ENCODE measurements around the gene ELF4.
A peak's percentile ranks its signal among the peaks of the same experiment; 100 is the strongest.

The ELF4 gene

GRCh38 chrX:130110379-130111219, at the start of gene ELF4:
Gene ELF4 (minus strand): TSS chrX:130110497. CDS start chrX:130081330, 29,167 bp downstream.
- ChIA-PET POLR2A (interaction anchor here (1.2 kb wide), 1 partner anchor 10 kb away, joined by 3 read pairs; no protein-coding TSS in a partner anchor), CTCF (interaction anchor here (1.9 to 2.8 kb wide), 2 partner anchors 9 to 10 kb away, joined by 15 to 20 read pairs; no protein-coding TSS in a partner anchor)
- H3K4me3 ChIP-seq (ENCODE audit: low read depth, low read length), result peak within 1 kb of the TSS; percentile 63
- TF ChIP-seq, protein P1, sequence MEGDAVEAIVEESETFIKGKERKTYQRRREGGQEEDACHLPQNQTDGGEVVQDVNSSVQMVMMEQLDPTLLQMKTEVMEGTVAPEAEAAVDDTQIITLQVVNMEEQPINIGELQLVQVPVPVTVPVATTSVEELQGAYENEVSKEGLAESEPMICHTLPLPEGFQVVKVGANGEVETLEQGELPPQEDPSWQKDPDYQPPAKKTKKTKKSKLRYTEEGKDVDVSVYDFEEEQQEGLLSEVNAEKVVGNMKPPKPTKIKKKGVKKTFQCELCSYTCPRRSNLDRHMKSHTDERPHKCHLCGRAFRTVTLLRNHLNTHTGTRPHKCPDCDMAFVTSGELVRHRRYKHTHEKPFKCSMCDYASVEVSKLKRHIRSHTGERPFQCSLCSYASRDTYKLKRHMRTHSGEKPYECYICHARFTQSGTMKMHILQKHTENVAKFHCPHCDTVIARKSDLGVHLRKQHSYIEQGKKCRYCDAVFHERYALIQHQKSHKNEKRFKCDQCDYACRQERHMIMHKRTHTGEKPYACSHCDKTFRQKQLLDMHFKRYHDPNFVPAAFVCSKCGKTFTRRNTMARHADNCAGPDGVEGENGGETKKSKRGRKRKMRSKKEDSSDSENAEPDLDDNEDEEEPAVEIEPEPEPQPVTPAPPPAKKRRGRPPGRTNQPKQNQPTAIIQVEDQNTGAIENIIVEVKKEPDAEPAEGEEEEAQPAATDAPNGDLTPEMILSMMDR (IDR thresholded peaks at IDR 0.05; ENCODE audit: insufficient read depth, low read length, missing control alignments), result no peak
- no peak for DNase-seq (ENCODE audit: low read depth, low spot score)

DNA sequence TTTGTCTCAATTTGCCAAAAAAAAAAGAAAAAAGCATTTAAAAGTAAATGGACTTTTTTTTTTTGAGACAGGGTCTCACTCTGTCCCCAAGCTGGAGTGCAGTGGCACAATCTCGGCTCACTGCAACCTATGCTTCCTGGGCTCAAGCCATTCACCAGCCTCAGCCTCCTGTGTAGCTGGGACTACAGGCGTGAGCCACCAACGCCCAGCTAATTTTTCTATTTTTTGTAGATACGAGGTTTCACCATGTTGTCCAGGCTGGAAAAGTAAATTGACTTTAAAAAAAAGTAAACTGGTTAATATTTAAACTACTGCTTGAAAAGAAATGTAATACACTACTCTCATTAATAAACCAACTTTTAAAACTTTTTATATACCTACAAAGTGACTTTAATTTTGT, 49.5 kb upstream of the ELF4 start:
- H3K4me3 ChIP-seq (ENCODE audit: low read depth, low read length), result no peak overlapping the region
- no peak for DNase-seq (ENCODE audit: low read depth, low spot score)
- ChIA-PET POLR2A (interaction anchor here (0.7 kb wide), 1 partner anchor 47 kb away, joined by 3 read pairs; no protein-coding TSS in a partner anchor), CTCF (no interaction called here)
- TF ChIP-seq, protein P1 (IDR thresholded peaks at IDR 0.05; ENCODE audit: insufficient read depth, low read length, missing control alignments), result no peak

DNA sequence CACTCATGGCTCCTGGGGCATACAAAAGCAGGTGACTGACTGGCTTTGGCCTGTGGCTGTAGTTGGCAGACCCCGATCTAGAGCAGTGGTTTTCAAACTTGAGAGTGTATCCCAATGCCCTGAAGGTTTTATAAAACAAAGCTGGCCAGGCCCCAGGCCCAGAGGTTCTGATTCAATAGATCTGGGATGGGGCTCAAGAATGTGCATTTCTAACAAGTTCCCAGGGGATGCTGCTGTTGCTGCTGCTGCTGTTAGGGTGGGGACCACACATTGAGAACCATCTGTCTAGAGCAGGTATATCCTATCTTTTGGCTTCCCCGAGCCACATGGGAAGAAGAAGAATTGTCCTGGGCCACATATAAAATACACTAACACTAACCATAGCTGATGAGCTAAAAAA, 48.0 kb upstream of the ELF4 start:
- TF ChIP-seq, protein P1 (IDR thresholded peaks at IDR 0.05; ENCODE audit: insufficient read depth, low read length, missing control alignments), result no peak
- H3K4me3 ChIP-seq (ENCODE audit: low read depth, low read length), result no peak overlapping the region
- ChIA-PET POLR2A (no interaction called here), CTCF (no interaction called here)
- DNase-seq (ENCODE audit: low read depth, low spot score), result no peak

DNA sequence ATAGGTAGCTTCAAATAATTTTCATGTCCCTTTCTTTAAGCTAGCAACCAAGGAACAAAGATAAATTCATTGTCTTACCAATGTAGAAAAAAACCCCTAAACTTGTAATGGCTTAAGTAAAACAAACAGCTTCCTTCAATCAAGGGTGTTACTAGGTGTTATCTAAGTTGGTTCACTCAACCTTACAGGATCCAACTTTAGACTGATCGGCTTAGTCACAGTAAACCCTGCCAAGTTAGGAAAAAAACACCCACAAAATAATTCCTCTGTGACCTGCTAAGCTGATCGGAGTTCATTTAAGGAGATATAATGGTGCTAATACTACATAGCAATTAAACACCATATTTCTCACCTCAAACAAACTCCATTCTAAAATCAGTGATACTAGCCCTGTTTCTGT, 45.3 kb upstream of the ELF4 start:
- CTCF ChIA-PET, result interaction anchor here (1.5 kb wide), 1 partner anchor 8 kb away, joined by 4 read pairs; no protein-coding TSS in a partner anchor
- POLR2A ChIA-PET, result interaction anchor here (1.4 kb wide), 1 partner anchor 10 kb away, joined by 4 read pairs; the partner anchor contains the start of gene AIFM1

GRCh38 chrX:130147631-130148030, 37.3 kb upstream of the ELF4 start:
- TF ChIP-seq, protein P1 (IDR thresholded peaks at IDR 0.05; ENCODE audit: insufficient read depth, low read length, missing control alignments), result no peak
- ChIA-PET CTCF (interaction anchor here (1.4 kb wide), 1 partner anchor 9 kb away, joined by 4 read pairs; no protein-coding TSS in a partner anchor), POLR2A (no interaction called here)
- DNase-seq (ENCODE audit: low read depth, low spot score), result no peak
- no peak overlapping the region for H3K4me3 ChIP-seq (ENCODE audit: low read depth, low read length)

More for the DNA sequence above, 45.3 kb upstream of the ELF4 start:
- no peak overlapping the region for H3K4me3 ChIP-seq (ENCODE audit: low read depth, low read length)
- TF ChIP-seq, protein P1 (IDR thresholded peaks at IDR 0.05; ENCODE audit: insufficient read depth, low read length, missing control alignments), result no peak
- DNase-seq (ENCODE audit: low read depth, low spot score), result no peak

- no peak overlapping the region for H3K4me3 ChIP-seq (ENCODE audit: low read depth, low read length)
- TF ChIP-seq, protein P1 (IDR thresholded peaks at IDR 0.05; ENCODE audit: insufficient read depth, low read length, missing control alignments), result no peak
- POLR2A ChIA-PET, result no interaction called here
- DNase-seq (ENCODE audit: low read depth, low spot score), result no peak
- CTCF ChIA-PET, result interaction anchor here (1.0 to 1.1 kb wide), 2 partner anchors 12 to 65 kb away, joined by 3 to 5 read pairs; no protein-coding TSS in a partner anchor
These were observed 34.8 kb upstream of the ELF4 start for GRCh38 chrX:130145123-130145522.

Measured in AG04449 (cell line).